PC-9 (cell line): ENCODE measurements around the gene MCAT. TPM values are rescaled to one million over a fixed set of nuclear protein-coding genes. Genes with fewer than 3 reads are reported as not detected.

Source experiments
- BruUV-seq: library from RNA; stranded (reverse); fragments of 400-500 nt; replicated peaks from 2 replicates; lab custom pipeline; 2021; lab: Mats Ljungman, UMichigan
- CTCF ChIA-PET: fragments of 300-600 bp; sonication (Branson Sonifier 250); formaldehyde crosslinking; loops from one replicate; lab custom pipeline; 2022; ENCODE audit warnings: antibody characterized with exemption; lab: Charles Lee
- POLR2A ChIA-PET: fragments of 300-600 bp; sonication (Branson Sonifier 250); formaldehyde crosslinking; loops from one replicate; lab custom pipeline; 2022; ENCODE audit warnings: antibody characterized with exemption; ENCODE audit not compliant: unreplicated experiment; lab: Charles Lee
- DNase-seq, 2 experiments: peaks; one replicate each; pipeline versions ENCODE4 v3.0.0 to v3.0.0-alpha.2; 2015 to 2022; ENCODE audit warnings: mixed read lengths in 1 of 2
- H2AFZ ChIP-seq: fragments of 200-600 bp; sonication (generic); 2 replicates; pipeline ENCODE4 v1.8.1; 2017; ENCODE audit warnings: antibody characterized with exemption
- H3F3A ChIP-seq: fragments of 200-600 bp; sonication (generic); 2 replicates; pipeline ENCODE4 v1.8.1; 2017; ENCODE audit warnings: antibody characterized with exemption, mild to moderate bottlenecking, low read depth; ENCODE audit not compliant: insufficient read depth
- H3K27ac ChIP-seq: fragments of 200-600 bp; sonication (generic); 2 replicates; pipeline ENCODE4 v1.6.1; 2016; ENCODE audit warnings: mixed run types
- H3K27me3 ChIP-seq: fragments of 200-600 bp; sonication (generic); 2 replicates; pipeline ENCODE4 v1.6.1; 2016; ENCODE audit warnings: low read depth, mixed run types; ENCODE audit not compliant: insufficient read depth
- H3K36me3 ChIP-seq: fragments of 200-600 bp; sonication (generic); 2 replicates; pipeline ENCODE4 v1.6.1; 2016; ENCODE audit warnings: low read depth, mixed run types
- H3K4me1 ChIP-seq: fragments of 200-600 bp; sonication (generic); replicated peaks from 2 replicates; pipeline ENCODE4 v1.6.1; 2016; ENCODE audit warnings: mixed run types; ENCODE audit not compliant: insufficient read depth
- H3K4me2 ChIP-seq: fragments of 200-600 bp; sonication (generic); 2 replicates; pipeline ENCODE4 v1.6.1; 2017; ENCODE audit warnings: mixed run types
- H3K4me3 ChIP-seq: fragments of 200-600 bp; sonication (generic); 2 replicates; pipeline ENCODE4 v1.6.1; 2016; ENCODE audit warnings: mixed run types
- H3K79me2 ChIP-seq: fragments of 200-600 bp; sonication (generic); 2 replicates; pipeline ENCODE4 v1.6.1; 2017; ENCODE audit warnings: low read depth, mixed run types
- H3K9me2 ChIP-seq: fragments of 200-600 bp; sonication (generic); 2 replicates; pipeline ENCODE4 v1.8.1; 2017; ENCODE audit warnings: mild to moderate bottlenecking; ENCODE audit not compliant: insufficient read depth
- H3K9me3 ChIP-seq: fragments of 200-600 bp; sonication (generic); 2 replicates; pipeline ENCODE4 v1.8.1; 2016; ENCODE audit warnings: low read depth; ENCODE audit not compliant: insufficient read depth
- H4K20me1 ChIP-seq: fragments of 200-600 bp; sonication (generic); 2 replicates; pipeline ENCODE4 v1.8.1; 2017; ENCODE audit not compliant: insufficient read depth
- EZH2 ChIP-seq: fragments of 200-600 bp; sonication (generic); IDR thresholded peaks from 2 replicates; pipeline ENCODE4 v1.8.0; 2017; ENCODE audit warnings: antibody characterized with exemption, low read depth
- intact Hi-C: fragments of 100-400 bp; cut with micrococcal nuclease; formaldehyde crosslinking; loops from one replicate; pipeline ENCODE4 v1.10.0; 2022; ENCODE audit not compliant: unreplicated experiment
- total RNA-seq: library from RNA; stranded (reverse); gene quantifications from 2 replicates; pipeline ENCODE4 v1.2.3, GENCODE V29; 2021
- TF ChIP-seq, protein P1 (sequence below): fragments of 200-600 bp; sonication (generic); conservative IDR thresholded peaks from 2 replicates; pipeline ENCODE4 v1.6.1; 2017; ENCODE audit warnings: mixed run types, antibody characterized with exemption, mild to moderate bottlenecking, moderate library complexity

Gene MCAT
- total RNA-seq, 1 experiment from 2014 or later, result 31.4 TPM

DNA sequence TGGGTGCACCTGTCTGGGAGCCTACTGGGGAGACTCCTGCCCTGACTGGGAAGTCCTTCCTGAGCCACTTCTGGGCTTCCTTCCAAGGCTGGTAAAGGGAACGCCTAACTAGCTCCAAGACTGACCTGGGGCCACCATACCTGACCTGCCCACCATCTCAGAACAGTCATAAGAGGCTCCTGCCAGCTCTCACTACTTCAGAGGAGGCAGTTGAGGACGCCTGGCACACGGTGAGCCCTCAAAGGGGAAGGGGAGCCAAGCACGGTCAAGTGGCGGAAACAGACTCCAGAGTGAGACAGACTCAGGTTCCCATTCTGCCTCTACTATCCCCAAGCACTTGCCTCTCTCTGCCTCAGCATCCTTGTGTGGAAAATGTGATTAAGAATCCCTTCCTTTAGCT lies 7.6 kb downstream of the MCAT start:
- POLR2A ChIA-PET, result no interaction called here

DNA sequence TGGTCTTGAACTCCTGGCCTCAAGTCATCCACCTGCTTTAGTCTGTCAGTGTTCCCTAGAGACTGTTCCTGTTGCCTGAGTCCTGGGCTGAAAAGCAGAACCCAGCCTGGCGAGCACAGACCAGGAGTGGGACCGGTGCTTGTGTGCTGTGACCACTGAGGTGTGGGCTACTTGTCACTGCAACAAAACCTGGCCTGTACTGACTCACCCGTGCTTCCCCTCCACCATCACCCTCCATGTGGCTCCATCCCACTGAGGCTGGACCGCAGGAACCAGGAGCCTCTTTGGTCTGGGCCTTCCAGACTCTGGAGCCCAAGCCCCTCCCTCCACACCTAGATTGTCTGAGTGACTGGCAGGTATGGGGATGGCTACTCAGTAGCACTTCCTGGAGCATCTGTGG lies 8.6 kb downstream of the MCAT start:
- Histone ChIP-seq H3K4me3 (no peak overlapping the region), H3K27me3 (no peaks in the 10 kb centered on the region), H3K79me2 (peaks cover 12% of the 10 kb centered on the region; the same call in 1 of the 2 replicates), H3K9me2 (no peaks in the 10 kb centered on the region), H3K4me2 (no peak overlapping the region), H3K4me1 (peaks cover 5% of the 10 kb centered on the region), H3F3A (peaks cover 30% of the 10 kb centered on the region; the same call in 1 of the 2 replicates), H3K27ac (no peak overlapping the region), H3K36me3 (peaks cover 33% of the 10 kb centered on the region), H4K20me1 (peaks cover 30% of the 10 kb centered on the region), H3K9me3 (no peaks in the 10 kb centered on the region), H2AFZ (no peak overlapping the region)
- CTCF ChIA-PET, result interaction anchor here (0.7 kb wide), 1 partner anchor 155 kb away, joined by 9 read pairs; no protein-coding TSS in a partner anchor
- POLR2A ChIA-PET, result no interaction called here
- TF ChIP-seq, protein P1, sequence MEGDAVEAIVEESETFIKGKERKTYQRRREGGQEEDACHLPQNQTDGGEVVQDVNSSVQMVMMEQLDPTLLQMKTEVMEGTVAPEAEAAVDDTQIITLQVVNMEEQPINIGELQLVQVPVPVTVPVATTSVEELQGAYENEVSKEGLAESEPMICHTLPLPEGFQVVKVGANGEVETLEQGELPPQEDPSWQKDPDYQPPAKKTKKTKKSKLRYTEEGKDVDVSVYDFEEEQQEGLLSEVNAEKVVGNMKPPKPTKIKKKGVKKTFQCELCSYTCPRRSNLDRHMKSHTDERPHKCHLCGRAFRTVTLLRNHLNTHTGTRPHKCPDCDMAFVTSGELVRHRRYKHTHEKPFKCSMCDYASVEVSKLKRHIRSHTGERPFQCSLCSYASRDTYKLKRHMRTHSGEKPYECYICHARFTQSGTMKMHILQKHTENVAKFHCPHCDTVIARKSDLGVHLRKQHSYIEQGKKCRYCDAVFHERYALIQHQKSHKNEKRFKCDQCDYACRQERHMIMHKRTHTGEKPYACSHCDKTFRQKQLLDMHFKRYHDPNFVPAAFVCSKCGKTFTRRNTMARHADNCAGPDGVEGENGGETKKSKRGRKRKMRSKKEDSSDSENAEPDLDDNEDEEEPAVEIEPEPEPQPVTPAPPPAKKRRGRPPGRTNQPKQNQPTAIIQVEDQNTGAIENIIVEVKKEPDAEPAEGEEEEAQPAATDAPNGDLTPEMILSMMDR, result no peak
- intact Hi-C loops, result no loop called here
- no TSS peak for BruUV-seq
- peak in 1 of 2 experiments; percentile 10 for DNase-seq

More for the DNA sequence above, 7.6 kb downstream of the MCAT start:
- peaks cover 22% of the 10 kb centered on the region for H3K79me2 ChIP-seq
- H3K4me1 ChIP-seq, result no peaks in the 10 kb centered on the region
- peaks cover 44% of the 10 kb centered on the region for H3K36me3 ChIP-seq
- no peaks in the 10 kb centered on the region for H3K9me2 ChIP-seq
- peak in 1 of 2 experiments; percentile 34 for DNase-seq
- H3F3A ChIP-seq, result peaks cover 24% of the 10 kb centered on the region; the same call in 1 of the 2 replicates
- H3K27me3 ChIP-seq, result no peaks in the 10 kb centered on the region
- TF ChIP-seq, protein P1, result no peak
- no peak overlapping the region for H3K4me3 ChIP-seq
- BruUV-seq, result no TSS peak
- CTCF ChIA-PET, result no interaction called here
- no peak overlapping the region for H3K27ac ChIP-seq
- intact Hi-C loops, result no loop called here
- H2AFZ ChIP-seq, result no peak overlapping the region
- no peaks in the 10 kb centered on the region for H3K9me3 ChIP-seq
- H4K20me1 ChIP-seq, result peaks cover 29% of the 10 kb centered on the region
- no peak overlapping the region for H3K4me2 ChIP-seq

DNA sequence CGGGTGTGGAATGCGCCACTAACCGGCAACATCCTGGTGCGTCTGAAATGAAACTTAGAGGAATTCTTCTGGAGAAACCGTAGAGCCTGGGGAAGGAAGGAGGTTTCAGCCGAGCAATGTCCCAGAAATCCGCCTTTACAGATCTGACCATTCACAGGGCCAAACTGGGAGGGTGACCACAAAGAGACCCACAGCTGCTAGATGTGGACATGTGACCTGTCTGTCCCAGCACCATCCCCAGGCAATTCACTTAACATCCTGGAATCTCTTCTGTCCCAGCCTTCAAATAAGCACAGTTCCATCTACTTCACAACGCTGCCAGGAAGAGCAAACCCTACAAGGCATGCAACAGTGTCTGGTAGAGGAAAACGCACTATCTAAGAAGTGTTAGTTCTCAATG lies 9.8 kb downstream of the MCAT start:
- no peak for TF ChIP-seq EZH2
- TF ChIP-seq, protein P1, result no peak
- Histone ChIP-seq H2AFZ (no peak overlapping the region), H4K20me1 (peaks cover 31% of the 10 kb centered on the region), H3K36me3 (peaks cover 25% of the 10 kb centered on the region), H3F3A (peaks cover 42% of the 10 kb centered on the region; the same call in 1 of the 2 replicates), H3K4me1 (peaks cover 17% of the 10 kb centered on the region), H3K4me2 (no peak overlapping the region), H3K27me3 (no peaks in the 10 kb centered on the region), H3K4me3 (no peak overlapping the region), H3K27ac (no peak overlapping the region), H3K79me2 (peaks cover 4% of the 10 kb centered on the region), H3K9me2 (no peaks in the 10 kb centered on the region), H3K9me3 (no peaks in the 10 kb centered on the region)
- POLR2A ChIA-PET, result no interaction called here
- CTCF ChIA-PET, result no interaction called here
- no TSS peak for BruUV-seq
- intact Hi-C loops, result no loop called here
- no peak for DNase-seq
